ENCODE results near the gene ALCAM. TPM values are rescaled to one million over a fixed set of nuclear protein-coding genes. Genes with fewer than 3 reads are reported as not detected.

ALCAM gene
- total RNA-seq, 1 experiment from 2014 or later, result 32.3 TPM

- TF ChIP-seq POLR2AphosphoS5 (IDR thresholded peaks at IDR 0.05; ENCODE audit: low read depth, low read length), result no peak
- no peak for TF ChIP-seq SIN3A (IDR thresholded peaks at IDR 0.05; ENCODE audit: borderline replicate concordance, insufficient read depth, low read depth, low read length)
- no peak for TF ChIP-seq REST (IDR thresholded peaks at IDR 0.05; ENCODE audit: insufficient read depth in 1 of 2, low read depth in 2 of 2, low read length in 1 of 2)
These were observed 6.7 kb downstream of the ALCAM start for GRCh38 chr3:105373383-105373782.

GRCh38 chr3:105375750-105376511 is 9.2 kb downstream of the ALCAM start:
- intact Hi-C loops (cut with micrococcal nuclease; ENCODE audit: unreplicated experiment) (no loop called here), in situ Hi-C loops (cut with HindIII; ENCODE audit: low pct_unique_long_range_greater_than_20kb, low sequenced_read_pairs) (no loop called here)
- no peak for TF ChIP-seq REST (IDR thresholded peaks at IDR 0.05; ENCODE audit: insufficient read depth in 1 of 2, low read depth in 2 of 2, low read length in 1 of 2)
- no peak for TF ChIP-seq TCF7L2 (IDR thresholded peaks at IDR 0.05; ENCODE audit: low read depth, low read length)
- no peak for TF ChIP-seq POLR2AphosphoS5 (IDR thresholded peaks at IDR 0.05; ENCODE audit: low read depth, low read length)
- no peak for TF ChIP-seq CTCF (IDR thresholded peaks at IDR 0.05)
- no peaks in the 10 kb centered on the region for H3K27me3 ChIP-seq (ENCODE audit: control insufficient read depth, insufficient read depth, low read length)
- no peaks in the 10 kb centered on the region for H3K36me3 ChIP-seq (ENCODE audit: control insufficient read depth, insufficient read depth, low read length)
- no peaks in the 10 kb centered on the region; the same call in 1 of the 2 replicates for H3K4me1 ChIP-seq (ENCODE audit: control insufficient read depth, insufficient read depth, low read length)
- CTCF ChIA-PET, result no interaction called here
- BruUV-seq (replicated peaks), result no TSS peak
- H3K9me3 ChIP-seq (ENCODE audit: control insufficient read depth, insufficient read depth, low read depth, low read length), result no peaks in the 10 kb centered on the region
- no peak overlapping the region for H3K4me3 ChIP-seq (ENCODE audit: low read depth in 2 of 2, low read length in 2 of 2)
- peak overlapping the region; percentile 1; the same call in 1 of the 2 replicates for H3K27ac ChIP-seq (ENCODE audit: low read length)
- POLR2A ChIA-PET, result interaction anchor here (0.5 kb wide), 1 partner anchor 26 kb away, joined by 13 read pairs; no protein-coding TSS in a partner anchor
- no peak for DNase-seq (ENCODE audit: low read depth, low spot score)
- no peak for ATAC-seq

More at GRCh38 chr3:105373383-105373782, 6.7 kb downstream of the ALCAM start:
- Histone ChIP-seq H3K27ac (ENCODE audit: low read length) (no peak overlapping the region), H3K9me3 (ENCODE audit: control insufficient read depth, insufficient read depth, low read depth, low read length) (no peaks in the 10 kb centered on the region), H3K4me1 (ENCODE audit: control insufficient read depth, insufficient read depth, low read length) (peaks cover 7% of the 10 kb centered on the region), H3K36me3 (ENCODE audit: control insufficient read depth, insufficient read depth, low read length) (no peaks in the 10 kb centered on the region; the same call in 1 of the 2 replicates), H3K27me3 (ENCODE audit: control insufficient read depth, insufficient read depth, low read length) (no peaks in the 10 kb centered on the region), H3K4me3 (ENCODE audit: low read depth in 2 of 2, low read length in 2 of 2) (no peak overlapping the region)
- intact Hi-C loops (cut with micrococcal nuclease; ENCODE audit: unreplicated experiment) (no loop called here), in situ Hi-C loops (cut with HindIII; ENCODE audit: low pct_unique_long_range_greater_than_20kb, low sequenced_read_pairs) (no loop called here)
- DNase-seq (ENCODE audit: low read depth, low spot score) (no peak), ATAC-seq (no peak)
- no TSS peak for BruUV-seq (replicated peaks)
- POLR2A ChIA-PET, result interaction anchor here (0.6 kb wide), 1 partner anchor 1928 kb away, joined by 16 read pairs; no protein-coding TSS in a partner anchor
- CTCF ChIA-PET, result no interaction called here

Measured in Panc1 (cell line).